Right lung (tissue), 5 donors: ENCODE data around the gene BABAM2. TPM values are rescaled to one million over a fixed set of nuclear protein-coding genes. Genes with fewer than 3 reads are reported as not detected.

Source experiments
- DNase-seq, 2 donors: peaks; one replicate each; pipeline ENCODE4 v3.0.0-alpha.2; 2013
- polyA plus RNA-seq, 5 donors: library from polyadenylated mRNA; unstranded; fragments of 120-200 nt; gene quantifications; one replicate each; pipeline versions ENCODE4 v1.2.1 to v1.2.3, GENCODE V29; 2013; ENCODE audit warnings: inconsistent platforms in 1 of 5, low replicate concordance in 1 of 5; ENCODE audit not compliant: insufficient read length in 5 of 5, insufficient read depth in 1 of 5

BABAM2 gene
- polyA plus RNA-seq, 5 donors = 26.9 to 29.0 (median 27.3) TPM

DNA sequence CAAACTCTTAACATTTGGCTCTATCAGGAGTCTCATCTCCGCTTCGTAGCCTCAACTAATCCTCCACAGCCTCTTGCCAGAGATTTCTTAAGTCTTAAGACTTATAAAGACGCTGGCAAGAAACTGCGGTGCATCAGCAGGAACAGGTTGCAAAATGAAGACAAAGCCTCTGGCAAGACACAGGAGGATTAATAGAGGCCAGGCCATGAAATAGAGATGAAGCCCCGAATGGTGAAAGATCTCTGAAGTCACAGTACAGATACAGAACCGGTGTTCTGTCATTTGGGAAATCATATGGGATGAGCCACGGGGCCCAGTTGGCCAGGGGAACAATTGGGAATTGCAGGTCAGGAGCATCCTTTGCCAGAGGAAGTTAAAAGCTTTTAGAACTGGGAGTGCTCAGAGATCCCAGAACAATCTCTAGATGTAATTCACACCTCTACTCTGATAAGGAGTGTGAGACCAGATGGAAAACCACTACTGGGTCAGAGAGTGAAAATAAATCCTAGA lies 311.2 kb downstream of the BABAM2 start:
- peak in 1 of 2 donors; percentile 15 for DNase-seq

DNA sequence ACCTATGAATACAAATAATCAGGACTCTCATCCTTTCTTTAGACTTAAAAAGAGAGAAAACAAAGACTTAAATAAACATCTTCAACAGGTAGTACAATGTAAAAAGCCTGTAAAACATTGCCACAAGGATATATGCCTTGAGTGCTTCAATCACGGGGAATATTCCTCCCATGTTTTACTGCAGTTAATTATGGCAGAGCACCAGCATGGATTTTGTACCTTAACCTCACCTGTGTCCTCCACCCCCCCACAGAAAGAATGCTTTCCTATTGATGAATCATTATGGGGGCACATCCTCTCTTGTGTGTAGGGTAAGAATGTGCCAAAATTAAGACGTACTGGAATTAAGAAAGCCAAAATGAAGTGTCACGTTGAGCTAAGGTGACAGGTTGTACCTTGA lies 312.2 kb downstream of the BABAM2 start:
- no peak for DNase-seq

DNA sequence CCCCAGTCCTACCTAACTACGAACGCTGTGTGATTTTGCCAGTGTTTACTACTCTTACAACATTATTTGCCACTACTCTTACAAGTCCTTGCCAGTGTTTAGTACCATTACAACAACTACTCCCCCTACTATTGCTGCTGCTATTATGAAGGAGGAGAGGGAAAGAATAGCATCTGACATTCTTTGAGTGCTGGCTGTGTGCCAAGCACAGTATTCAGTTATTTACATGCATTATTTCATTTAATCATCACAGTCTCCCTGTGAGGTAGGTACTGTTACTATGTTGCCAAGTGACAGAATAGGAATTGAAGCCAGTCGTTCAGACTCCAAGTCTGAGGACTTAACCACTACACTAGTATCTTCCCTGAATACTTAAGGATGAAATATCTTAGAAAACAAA lies 316.2 kb downstream of the BABAM2 start:
- DNase-seq = peak in 1 of 2 donors; percentile 6

DNA sequence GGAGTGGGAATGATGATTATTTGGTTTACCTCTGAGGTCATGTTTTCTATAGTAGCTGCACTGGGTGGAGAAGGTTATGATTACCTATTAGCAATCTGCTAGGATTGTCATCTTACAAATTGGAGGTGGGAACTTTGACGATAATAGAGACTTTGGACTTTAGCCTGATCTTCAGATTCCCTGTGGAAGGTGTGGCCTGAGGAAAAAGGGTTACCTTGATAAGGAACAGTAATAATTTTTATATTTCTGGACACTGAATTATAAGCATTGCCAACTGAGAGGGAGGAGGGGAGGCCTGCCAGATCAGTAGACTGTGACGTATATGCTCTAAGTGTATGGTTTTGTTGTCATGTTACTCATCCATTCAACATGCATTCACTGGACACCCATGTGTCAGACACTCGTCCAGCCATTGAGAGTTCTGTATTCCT lies 318.7 kb downstream of the BABAM2 start:
- DNase-seq = no peak

DNA sequence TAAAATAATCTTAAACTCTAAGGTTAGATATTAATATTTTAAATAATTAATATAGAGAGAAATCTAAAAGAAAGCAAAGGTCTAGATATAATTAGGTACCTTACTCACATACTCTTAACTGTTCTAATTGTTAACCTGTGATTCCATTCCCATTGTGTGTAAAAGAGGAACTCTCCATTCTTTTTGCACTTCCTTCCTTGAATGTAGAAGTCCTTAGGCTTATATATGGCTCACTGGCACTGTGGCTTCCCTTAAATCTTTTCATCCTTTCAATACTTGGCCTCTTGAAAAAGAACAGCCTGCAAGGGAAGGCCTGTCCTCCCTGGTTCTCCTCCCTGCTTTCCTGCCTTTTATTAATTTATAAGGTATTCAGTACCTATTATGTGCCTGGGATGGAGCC lies 319.3 kb downstream of the BABAM2 start:
- DNase-seq = no peak

DNA sequence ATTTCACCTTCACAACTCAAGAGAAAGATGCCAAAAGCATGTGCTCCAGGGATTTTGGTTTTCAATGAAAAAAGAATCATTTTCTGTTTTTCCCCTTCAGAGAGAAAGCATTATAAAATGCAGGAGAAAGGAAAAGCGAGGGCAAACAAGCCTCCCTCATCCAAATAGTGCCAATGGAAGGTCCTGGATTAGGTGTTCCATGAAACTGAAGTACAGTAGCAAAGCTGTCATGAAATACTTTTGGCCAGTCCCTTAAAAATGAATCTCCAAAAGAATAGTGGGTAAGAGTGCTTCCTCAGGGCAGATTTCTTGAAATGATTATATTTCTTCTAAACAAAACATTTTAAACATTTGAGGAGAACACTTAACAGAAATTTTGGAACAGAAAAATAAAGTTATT lies 320.0 kb downstream of the BABAM2 start:
- no peak for DNase-seq

DNA sequence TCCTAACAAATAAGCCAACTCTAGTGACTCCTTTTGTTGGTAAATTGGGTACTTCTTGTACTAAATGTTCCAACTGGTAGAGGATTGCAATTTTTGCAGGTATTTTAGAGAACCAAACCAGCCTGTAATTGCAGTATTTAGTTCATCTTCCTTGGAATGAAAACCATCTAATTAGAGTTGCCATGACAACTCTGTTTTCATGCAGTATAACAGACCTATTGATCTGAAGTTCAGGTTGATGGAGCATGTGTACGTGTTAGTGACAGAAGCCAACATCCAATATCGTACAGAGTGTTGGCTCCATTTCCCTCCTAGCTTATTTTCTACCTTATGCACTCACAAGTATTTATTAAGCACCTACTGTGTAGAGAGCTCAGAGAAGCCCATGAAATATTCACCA lies 325.8 kb downstream of the BABAM2 start:
- no peak for DNase-seq

DNA sequence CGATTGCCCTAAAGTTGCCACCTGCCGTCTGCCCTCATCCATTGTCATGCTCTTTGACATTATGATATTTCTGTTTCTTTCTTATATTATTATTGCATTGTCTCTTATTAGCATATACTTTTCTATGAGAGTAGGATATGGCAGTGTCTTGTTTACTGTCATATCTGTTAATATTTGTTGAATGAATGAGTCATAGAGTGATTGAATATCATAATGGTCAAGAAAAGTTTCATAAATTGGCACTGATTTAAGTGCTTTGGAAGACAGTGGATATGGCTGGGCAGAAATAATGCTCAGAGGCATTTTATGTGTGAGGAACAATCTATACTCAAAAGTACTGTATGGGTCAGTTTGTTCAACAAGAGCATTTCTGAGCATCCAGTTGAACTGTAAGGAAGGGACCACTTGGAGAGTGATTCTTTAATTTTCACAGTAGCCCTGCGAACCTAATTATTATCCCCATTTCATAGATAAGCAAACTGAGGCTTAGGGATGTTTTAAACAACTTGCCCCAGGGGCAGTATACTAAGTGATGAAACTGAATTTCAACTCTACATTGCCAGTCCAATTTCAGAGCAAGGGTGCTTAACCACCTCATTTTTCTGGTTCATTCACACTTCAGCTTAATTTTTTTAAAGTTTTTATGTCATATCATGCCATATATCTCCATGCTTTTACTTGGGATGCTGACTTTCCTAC lies 326.7 kb downstream of the BABAM2 start:
- DNase-seq = no peak

DNA sequence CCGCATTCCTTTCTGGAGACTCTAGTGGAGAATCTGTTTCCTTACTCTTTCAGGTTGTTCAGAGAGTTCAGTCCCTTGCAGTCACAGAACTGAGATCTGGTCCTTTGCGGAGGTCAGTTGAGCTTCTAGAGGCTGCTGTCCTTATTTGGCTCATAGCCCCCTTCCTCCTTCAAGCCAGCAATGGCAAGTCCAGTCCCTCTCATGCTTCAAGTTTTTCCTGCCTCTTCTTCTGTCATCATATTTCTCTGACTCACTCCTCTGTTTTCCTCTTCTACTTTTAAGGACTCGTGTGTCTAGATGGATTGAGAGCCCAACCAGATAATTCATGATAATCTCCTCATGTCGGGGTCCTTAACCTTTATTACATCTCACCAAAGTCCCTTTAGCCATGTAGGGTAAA lies 328.6 kb downstream of the BABAM2 start:
- no peak for DNase-seq

DNA sequence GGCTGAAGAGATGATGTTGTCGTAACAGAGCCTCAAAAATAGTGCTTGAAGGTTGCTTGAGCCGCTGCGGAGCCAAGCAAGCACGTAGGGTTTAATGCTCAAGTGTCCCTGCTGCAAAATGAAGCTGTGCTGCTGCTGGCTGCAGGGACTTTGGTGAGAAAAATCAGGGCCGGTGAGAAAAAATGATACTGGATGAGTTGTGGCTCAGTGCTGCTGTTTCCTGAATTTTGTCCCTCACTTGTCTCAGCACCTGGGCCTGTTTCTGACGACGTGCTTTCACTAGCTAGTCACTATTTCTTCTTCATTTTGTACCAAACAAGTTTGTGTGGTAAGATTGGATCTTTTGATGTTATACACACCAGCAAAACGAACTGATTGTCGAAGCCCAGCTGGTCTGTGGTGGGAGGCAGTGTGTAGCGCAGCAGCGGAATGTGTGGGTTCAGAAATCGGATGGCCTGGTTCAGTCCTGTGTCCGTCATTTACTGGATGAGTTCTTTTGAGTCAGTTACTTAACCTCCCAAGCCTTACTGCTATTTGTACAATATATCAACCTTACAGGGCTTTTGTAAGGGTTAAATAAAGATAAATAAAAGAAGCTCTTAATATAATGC lies 329.3 kb downstream of the BABAM2 start:
- DNase-seq = no peak

DNA sequence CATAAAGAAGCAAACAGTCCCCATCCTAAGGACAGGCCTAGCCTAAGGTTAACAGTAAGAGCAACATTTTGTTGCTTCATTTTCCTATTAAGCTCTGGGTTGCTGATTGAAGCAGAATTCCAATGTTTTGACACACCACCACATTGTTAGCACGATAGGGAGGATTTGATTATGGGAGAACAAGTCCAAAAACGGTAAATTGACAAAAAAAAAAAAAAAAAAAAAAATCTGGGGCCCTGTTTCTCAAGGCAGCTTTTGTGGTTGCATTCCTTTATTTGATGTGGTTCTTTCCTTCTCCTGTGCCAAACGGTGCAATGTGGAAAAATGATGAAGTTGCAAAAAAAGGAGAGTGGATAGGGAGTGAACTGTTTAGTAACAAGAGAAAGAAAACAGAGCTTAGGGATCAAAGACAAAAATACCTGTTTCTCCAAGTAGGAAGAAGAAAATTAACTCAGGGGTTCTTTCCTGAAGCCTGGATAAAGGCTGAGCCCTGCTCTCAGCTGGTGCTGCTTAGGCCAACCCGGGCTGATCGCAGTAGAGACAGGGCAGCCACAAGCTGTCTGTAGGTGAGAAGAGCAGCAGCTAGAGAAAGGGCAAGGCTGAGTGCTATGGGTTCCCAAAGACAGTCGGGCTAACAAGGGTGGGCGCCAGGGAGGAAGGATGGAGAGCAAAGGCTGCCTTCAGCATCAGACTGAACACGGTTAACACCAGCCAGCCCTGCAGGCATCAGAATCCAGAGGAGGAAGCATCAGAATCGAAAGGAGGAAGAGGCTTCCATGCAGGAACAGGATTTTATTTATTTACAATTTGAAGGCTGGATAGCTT lies 334.3 kb downstream of the BABAM2 start:
- DNase-seq = peak in 1 of 2 donors; percentile 13

DNA sequence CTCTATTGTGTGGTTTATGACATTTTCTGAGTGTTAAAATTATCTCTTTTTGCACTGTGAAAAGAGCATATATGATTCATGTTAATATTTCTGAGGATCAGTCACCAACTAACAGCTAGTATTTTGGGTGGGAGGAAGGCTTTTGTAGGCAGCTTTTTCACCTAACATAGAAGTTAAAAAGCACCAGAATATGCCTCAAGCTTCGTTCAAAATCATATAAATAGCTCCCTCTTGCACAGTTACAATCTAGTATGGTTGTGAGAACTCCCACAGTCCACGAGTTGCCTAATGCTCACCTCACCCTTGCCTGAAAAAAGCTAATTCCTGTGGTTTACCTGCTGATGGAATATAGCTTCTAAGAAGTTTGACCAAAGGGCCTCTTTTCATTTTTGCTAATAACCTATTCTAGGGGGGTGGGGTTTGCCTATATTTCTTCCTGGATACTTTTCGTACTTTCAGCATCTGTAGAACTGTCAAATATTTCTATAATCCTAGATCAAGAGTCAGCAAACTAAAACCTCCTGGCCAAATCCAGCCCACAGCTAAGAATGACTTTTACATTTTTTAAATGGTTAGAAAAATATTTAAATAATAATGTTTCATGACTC lies 335.0 kb downstream of the BABAM2 start:
- DNase-seq = no peak

DNA sequence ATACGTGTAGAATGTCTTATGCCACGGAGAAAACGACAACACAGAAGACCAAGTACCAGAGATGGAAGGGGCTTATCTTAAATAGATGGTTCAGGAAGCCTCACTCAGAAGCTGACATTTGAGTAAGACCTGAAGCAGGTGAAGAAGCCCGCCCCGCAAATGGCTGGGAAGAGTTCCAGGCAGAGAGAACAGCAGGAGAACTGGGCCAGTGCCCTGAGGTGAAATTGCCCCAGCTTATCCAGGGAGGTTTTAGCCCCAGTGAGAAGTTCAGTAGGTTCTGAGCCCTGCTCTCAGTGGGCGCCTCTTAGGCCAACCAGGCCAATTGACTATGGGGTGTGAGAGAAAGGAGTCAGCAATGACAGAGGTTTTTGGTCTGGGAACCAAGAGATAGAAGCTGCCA lies 336.0 kb downstream of the BABAM2 start:
- DNase-seq = no peak

DNA sequence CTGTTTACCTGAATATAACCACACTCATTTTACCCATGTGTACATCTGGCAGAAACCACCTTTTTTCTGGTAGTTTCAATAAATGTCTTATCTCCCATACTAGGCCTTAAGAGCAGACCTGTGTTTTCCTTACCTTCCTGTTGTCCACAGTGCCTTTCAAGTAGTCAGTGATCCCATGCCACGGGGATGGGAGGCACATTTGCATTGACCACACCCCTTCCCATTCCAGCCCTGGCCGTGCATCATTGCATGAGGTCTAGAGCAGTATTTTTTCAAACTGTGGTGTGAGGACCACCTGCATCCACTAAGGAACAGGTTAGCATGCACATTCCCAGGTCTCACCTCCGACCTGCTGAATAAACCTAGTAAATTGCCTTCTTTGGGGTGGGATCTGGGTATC lies 337.0 kb downstream of the BABAM2 start:
- no peak for DNase-seq

DNA sequence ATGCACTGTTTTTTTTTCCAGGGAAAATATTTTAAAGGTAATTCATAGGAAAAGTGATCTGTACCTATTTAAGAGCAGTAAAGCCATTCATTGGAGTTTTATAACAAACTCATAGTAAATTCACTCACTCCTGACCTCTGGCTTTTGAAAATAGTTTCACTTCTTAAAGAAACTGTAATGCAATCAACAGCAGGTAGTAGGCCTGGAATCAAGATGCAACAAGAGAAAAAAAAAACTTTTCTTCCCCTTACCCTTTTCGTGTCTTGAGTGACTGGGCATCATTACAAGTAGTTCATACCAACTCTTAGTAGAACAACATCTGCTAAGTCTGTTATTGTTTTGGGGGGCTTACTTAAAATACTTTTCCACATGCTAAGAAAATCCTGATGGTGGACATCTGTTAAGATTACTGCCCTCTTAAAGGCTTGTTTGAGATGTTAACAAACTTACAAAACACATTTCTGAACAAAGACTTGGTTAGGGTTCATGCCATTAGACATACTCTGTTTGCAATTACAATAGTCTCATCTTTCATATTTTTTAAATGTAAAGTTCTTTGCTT lies 338.0 kb downstream of the BABAM2 start:
- DNase-seq = no peak

DNA sequence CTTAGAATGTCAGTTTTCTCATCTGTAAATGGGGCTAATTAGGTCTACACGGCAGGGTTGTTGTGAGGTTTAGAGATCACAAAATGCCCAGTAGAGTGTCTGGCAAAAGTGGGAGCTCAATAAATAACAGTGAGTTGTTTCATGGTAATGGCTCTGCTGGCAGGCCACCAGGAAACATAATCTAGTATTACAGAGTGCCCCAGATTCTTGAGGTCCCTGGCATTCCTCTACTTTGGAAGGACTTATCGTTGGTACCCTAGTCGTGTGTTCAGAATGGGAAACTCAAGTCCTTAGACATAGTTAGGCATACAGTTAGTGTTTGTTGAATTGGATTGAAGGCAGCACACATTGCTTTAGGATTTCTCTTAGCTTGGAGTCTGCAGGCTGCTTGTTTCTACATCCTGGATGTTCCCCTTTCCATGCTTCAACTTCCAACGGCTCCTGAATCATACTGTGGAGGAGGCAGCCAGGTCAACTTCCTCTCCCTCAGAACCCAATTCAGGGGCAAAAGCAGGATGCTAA lies 340.6 kb downstream of the BABAM2 start:
- DNase-seq = no peak

DNA sequence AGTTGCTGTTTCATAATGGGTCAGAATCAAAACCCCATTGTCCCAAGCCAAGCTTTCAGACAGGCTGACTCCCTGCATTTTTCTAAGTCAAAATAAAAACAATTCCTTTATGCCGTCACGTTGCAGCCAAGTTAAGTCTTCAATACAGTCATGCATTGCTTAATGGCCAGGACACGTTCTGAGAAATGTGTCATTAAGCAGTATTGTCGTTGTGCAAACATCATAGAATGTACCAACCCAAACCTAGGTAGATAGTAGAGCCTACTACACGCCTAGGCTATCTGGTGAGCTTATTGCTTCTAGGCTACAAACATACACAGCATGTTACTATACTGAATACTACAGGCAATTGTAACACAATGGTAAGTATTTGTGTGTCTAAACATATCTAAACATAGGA lies 341.8 kb downstream of the BABAM2 start:
- DNase-seq = no peak

DNA sequence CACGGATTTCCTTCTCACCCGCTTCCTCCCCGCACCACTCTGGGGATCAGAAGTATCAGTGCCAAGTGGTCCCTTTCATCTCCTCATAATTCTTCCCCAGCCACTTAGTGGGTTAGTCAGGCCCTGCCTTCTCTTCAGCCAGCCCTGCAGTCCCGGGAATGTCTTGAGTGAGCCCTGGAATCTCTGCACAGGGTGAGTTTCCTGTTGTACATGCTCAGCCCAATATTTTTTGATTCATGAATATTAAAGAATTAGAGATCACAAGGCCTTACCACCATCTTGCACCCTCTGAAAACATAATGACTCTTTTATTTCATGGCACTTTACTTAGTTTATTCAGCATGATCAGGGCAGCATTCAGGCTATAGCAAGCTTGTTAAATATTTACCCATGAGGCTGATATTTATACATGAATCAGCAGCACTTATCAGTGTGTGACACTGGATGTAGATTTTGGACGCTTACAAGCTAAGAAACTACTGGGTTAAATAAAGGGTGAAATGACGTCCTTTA lies 342.7 kb downstream of the BABAM2 start:
- DNase-seq = peak; percentile 18 to 20

DNA sequence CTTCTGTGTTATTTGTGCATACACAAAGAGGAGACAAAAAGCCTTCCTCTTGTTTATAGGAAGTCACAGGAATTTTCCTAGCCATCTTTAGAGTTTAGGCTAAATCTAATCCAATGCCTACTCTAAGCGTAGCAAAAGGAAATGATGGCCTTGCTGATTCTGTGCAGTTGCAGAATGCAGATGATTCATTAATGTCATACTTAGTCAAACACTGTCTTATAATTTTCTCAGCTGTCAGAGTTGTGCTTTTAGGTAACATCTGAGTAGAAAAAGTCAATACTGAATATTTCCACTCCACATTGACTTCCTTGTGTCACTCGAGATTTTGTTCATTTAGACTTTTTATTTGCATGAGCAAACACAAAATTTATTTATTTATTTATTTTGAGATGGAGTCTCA lies 344.3 kb downstream of the BABAM2 start:
- DNase-seq = no peak

DNA sequence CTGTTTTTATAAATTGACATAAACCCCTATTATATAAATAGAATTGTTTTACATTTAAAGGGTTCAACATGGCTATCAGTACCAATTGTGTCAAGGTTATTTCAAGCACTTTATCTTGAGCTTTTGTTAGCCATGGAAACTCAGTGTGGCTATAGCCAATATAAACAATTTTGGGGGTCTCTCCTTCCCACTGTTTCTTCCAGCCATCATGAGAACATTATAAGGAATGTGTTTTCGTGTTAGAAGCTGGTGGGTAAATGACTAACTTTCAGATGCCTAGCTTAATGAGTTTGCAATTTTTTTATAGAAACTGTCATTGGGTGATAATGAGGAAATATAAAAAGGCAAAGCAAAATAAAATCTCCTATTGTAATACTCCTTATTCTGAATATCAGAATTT lies 348.7 kb downstream of the BABAM2 start:
- no peak for DNase-seq

DNA sequence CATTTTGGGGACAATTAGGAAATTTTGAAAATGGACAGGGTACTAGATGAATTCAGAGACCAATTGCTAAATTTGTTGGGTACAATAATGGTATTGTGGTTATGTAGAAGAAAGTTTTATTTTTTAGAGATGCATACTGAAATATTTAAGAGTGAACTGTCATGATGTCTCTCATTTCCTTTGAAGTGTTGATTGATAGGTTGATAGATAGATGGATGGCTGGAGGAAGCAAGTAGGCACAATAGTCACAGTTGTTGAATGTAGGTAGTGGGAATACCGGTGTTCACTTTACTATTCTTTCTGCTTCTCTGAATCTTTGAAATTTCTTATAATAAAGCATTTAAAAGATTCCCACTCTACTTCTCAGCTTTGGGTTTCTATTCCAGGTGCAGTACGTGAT lies 350.4 kb downstream of the BABAM2 start:
- DNase-seq = no peak
